ENCODE data around the gene PARD3B. TPM values are rescaled to one million over a fixed set of nuclear protein-coding genes. Genes with fewer than 3 reads are reported as not detected.

The PARD3B gene
- total RNA-seq, 1 donor from 2014 or later: not detected

DNA sequence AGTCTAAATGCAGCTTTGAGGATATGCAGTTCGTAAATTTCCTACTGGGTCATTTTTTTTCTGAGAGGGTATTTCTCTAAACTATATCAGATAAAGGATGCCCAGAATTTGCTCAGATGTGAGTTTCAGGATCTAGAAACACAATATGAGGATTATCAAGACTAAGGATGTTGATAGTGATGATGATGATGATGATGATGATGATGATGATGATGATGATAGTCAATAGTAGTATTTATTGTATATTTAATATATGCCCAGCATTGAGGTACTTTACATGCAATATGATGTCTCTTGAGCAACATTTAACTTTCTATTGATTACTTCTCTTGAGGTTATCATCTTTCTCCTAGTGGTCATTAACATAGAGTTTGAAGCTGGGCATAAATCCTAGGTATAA lies 914.9 kb downstream of the PARD3B start:
- Mint-ChIP-seq H3K9me3 (no peaks in the 10 kb centered on the region), H3K27me3 (peaks cover 7% of the 10 kb centered on the region), H3K4me3 (no peak overlapping the region), H3K27ac (no peak overlapping the region), H3K4me1 (no peaks in the 10 kb centered on the region), H3K36me3 (ENCODE audit: low read depth) (no peaks in the 10 kb centered on the region)
- CTCF ChIA-PET: no interaction called here
- TF ChIP-seq, protein P1, sequence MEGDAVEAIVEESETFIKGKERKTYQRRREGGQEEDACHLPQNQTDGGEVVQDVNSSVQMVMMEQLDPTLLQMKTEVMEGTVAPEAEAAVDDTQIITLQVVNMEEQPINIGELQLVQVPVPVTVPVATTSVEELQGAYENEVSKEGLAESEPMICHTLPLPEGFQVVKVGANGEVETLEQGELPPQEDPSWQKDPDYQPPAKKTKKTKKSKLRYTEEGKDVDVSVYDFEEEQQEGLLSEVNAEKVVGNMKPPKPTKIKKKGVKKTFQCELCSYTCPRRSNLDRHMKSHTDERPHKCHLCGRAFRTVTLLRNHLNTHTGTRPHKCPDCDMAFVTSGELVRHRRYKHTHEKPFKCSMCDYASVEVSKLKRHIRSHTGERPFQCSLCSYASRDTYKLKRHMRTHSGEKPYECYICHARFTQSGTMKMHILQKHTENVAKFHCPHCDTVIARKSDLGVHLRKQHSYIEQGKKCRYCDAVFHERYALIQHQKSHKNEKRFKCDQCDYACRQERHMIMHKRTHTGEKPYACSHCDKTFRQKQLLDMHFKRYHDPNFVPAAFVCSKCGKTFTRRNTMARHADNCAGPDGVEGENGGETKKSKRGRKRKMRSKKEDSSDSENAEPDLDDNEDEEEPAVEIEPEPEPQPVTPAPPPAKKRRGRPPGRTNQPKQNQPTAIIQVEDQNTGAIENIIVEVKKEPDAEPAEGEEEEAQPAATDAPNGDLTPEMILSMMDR (IDR thresholded peaks at IDR 0.05): no peak
- intact Hi-C loops (cut with micrococcal nuclease): no loop called here
- ATAC-seq (ENCODE audit: low read depth) (no peak), DNase-seq (no peak)
- POLR2A ChIA-PET: no interaction called here

DNA sequence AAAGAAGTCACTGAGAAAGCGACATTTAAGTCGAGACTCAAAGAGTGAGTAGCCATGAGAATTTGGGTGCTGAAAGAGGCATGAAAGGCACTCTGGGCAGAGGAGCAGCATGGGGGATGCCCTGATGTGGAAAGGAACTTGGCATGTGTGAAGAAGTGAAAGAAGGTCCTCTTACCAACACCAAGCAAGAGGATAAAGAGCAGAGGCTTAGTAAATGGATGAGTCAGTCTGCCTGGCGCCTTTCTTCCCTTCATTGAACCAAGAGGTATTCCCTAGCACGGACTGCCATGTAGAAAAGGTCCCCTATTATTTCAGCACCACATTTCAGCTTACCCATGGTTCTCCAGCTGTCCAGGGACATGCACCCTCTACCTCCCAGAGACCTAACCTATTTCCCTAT lies 915.9 kb downstream of the PARD3B start:
- H3K27me3 Mint-ChIP-seq: peaks cover 7% of the 10 kb centered on the region
- no peak overlapping the region for H3K4me3 Mint-ChIP-seq
- CTCF ChIA-PET: no interaction called here
- POLR2A ChIA-PET: no interaction called here
- ATAC-seq (ENCODE audit: low read depth): no peak
- no peaks in the 10 kb centered on the region for H3K4me1 Mint-ChIP-seq
- intact Hi-C loops (cut with micrococcal nuclease): no loop called here
- no peaks in the 10 kb centered on the region for H3K9me3 Mint-ChIP-seq
- TF ChIP-seq, protein P1 (IDR thresholded peaks at IDR 0.05): no peak
- no peak for DNase-seq
- no peak overlapping the region for H3K27ac Mint-ChIP-seq
- no peaks in the 10 kb centered on the region for H3K36me3 Mint-ChIP-seq (ENCODE audit: low read depth)

DNA sequence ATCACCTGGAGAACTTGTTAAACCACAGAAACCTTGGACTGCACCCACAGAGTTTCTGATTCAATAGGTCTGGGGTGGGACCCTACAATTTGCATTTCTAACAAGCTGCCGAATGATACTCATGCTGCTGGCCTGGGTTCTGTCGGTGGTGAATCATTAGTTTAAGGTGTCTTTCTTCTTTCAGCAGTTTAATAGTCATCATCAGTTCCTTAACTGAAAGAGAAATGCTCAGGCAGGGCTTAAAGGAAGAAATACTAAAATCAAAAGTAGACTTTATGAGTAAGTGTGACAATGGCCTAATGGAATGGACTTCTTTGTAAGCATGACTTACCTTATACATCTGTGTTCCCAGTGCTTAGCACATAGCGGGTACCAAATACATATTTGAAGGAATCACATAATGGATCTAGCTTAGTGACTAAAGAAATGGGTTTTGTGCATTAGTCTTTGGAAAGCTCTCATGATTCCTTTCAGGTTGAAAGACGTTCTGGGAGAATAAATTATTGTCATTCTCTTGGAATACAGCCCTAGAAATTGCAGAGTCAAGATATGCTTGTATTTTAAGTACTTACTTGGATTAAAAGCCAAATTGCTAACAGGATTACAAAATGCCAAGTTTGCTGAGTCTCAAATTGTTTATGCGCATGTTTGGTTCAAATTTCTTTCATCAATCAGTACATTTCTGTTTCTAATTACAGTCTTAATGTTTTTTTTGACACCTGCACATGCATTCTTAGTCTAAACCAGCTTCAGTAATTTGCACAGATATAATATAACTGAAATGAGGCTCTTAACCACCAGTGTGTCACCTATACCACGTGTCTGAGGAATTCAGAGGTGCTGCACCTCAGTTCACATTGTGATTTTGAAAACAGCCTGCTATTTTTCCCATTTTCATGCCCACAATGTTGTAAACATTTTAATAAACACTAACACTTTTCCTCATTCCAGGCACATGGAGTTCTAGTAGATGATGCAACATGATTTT lies 916.7 kb downstream of the PARD3B start:
- ChIA-PET CTCF (no interaction called here), POLR2A (no interaction called here)
- Mint-ChIP-seq H3K4me3 (no peak overlapping the region), H3K4me1 (no peaks in the 10 kb centered on the region), H3K27ac (no peak overlapping the region), H3K27me3 (peaks cover 7% of the 10 kb centered on the region), H3K9me3 (no peaks in the 10 kb centered on the region), H3K36me3 (ENCODE audit: low read depth) (no peaks in the 10 kb centered on the region)
- ATAC-seq (ENCODE audit: low read depth): no peak
- intact Hi-C loops (cut with micrococcal nuclease): no loop called here
- no peak for DNase-seq
- TF ChIP-seq, protein P1 (IDR thresholded peaks at IDR 0.05): no peak

DNA sequence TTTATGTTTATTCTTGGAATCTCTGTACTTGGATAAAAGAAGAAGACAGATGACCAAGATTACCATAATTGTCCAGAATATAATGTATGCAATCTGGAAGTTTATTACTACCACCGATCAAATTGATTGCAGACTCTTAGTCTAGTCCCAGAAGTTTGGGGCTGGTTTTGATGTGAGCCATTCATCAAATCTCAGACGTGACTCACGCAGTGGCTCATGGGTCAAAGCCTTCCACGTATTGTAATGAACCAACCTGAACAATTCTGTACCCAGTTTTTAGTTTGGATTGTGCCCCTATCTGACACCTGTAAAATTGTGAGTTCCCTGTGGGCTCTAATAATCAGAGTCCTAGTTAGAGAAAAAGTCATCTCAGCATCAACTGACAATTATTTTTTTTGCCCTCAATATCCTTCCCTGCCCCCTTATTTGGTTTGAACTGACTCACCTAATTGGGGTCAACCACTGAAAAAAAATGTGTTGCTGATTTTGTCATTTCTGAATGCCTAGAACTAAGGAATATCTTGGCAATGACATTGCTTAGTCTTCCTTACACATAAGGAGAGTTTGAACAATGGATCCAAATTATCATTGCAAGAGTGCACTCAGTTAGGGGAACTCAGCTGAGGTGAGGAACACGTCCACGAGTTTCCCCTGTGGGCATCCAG lies 917.5 kb downstream of the PARD3B start:
- CTCF ChIA-PET: no interaction called here
- ATAC-seq (ENCODE audit: low read depth) (no peak), DNase-seq (no peak)
- intact Hi-C loops (cut with micrococcal nuclease): no loop called here
- Mint-ChIP-seq H3K4me3 (no peak overlapping the region), H3K9me3 (no peaks in the 10 kb centered on the region), H3K36me3 (ENCODE audit: low read depth) (no peaks in the 10 kb centered on the region), H3K4me1 (no peaks in the 10 kb centered on the region), H3K27ac (no peak overlapping the region), H3K27me3 (peaks cover 7% of the 10 kb centered on the region)
- TF ChIP-seq, protein P1 (IDR thresholded peaks at IDR 0.05): no peak
- POLR2A ChIA-PET: no interaction called here

DNA sequence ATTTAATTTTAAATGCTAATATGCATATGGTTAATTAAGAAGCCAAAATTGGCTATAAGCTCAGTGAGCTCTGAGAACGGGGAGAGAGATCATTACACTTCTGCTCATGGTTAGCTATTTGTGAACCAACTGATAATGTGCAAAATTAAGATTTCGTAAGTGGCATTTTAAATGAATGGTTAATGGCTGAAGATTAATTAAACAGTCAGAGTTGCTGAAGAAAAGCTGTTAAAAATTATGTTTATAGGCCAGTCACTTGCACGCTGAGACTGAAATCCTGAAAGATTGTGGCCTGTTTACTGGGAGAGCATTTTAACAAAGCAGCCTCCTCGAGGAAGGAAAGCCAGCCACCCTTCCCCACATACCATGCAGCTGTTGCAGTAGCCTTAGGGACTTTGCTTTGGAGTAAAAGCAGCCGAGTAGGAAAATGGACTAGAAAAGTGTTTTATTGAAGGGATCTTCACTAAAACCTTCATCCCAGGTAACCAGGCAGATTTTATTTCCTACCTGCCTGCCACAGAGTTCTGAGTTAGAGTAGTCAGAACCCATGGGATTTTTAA lies 918.3 kb downstream of the PARD3B start:
- no peaks in the 10 kb centered on the region for H3K36me3 Mint-ChIP-seq (ENCODE audit: low read depth)
- CTCF ChIA-PET: no interaction called here
- intact Hi-C loops (cut with micrococcal nuclease): no loop called here
- POLR2A ChIA-PET: no interaction called here
- no peak overlapping the region for H3K27ac Mint-ChIP-seq
- DNase-seq (no peak), ATAC-seq (ENCODE audit: low read depth) (no peak)
- no peaks in the 10 kb centered on the region for H3K4me1 Mint-ChIP-seq
- peaks cover 7% of the 10 kb centered on the region for H3K27me3 Mint-ChIP-seq
- no peaks in the 10 kb centered on the region for H3K9me3 Mint-ChIP-seq
- TF ChIP-seq, protein P1 (IDR thresholded peaks at IDR 0.05): no peak
- no peak overlapping the region for H3K4me3 Mint-ChIP-seq

Measured in activated B cell treated with CpG ODN at 0.5 μM for 24 hours (primary cell).